Measurements from ENCODE around the gene CLEC3B. TPM values are rescaled to one million over a fixed set of nuclear protein-coding genes. Genes with fewer than 3 reads are reported as not detected.

Gene CLEC3B
- total and polyA plus RNA-seq, 5 experiments from 2014 or later = 1.2 to 1.4 TPM; not detected in 3

DNA sequence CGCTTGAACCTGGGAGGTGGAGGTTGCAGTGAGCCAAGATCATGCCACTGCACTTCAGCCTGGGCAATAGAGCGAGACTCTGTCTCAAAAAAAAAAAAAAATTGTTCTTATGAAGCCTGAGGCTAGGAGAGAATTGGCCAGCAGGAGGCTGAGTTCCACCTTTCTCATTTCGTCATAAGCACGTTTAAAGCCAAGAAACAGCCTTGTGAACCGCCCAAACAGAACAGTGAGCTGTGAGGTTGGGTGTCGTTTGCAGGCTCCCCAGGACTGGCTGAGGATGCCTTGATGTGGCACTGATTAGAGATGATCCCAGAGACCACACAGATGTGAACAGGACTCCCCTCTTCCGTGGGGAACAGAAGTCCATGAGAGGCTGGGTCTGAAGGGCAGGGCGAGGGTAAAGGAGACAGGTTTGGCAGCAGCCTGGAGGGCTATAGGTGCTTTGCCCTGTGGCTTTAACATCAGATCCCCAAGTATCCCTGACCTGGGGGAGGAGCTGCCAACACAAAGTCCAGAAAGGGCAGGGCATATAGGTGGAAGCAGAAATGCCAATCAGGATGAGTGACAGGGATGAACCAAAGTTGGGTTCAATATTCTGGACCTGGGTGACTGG is 52.9 kb downstream of the CLEC3B start:
- no peak overlapping the region for H3K4me3 Mint-ChIP-seq
- H3K4me1 Mint-ChIP-seq = peaks cover 0 to 8% (median 0%) of the 10 kb centered on the region in 4 donors
- H3K9me3 Mint-ChIP-seq = peaks cover 0 to 9% (median 4%) of the 10 kb centered on the region in 9 donors
- DNase-seq (no peak), ATAC-seq (no peak)
- peak overlapping the region in 1 of 10 donors; percentile 26 for H3K27ac Mint-ChIP-seq
- POLR2A ChIA-PET = interaction anchor here (0.5 kb wide), 1 partner anchor 262 kb away, joined by 4 read pairs; no protein-coding TSS in a partner anchor
- H3K36me3 Mint-ChIP-seq = peaks cover 0 to 7% (median 0%) of the 10 kb centered on the region in 3 donors
- H3K27me3 Mint-ChIP-seq = peaks cover 7 to 18% (median 11%) of the 10 kb centered on the region in 5 donors

DNA sequence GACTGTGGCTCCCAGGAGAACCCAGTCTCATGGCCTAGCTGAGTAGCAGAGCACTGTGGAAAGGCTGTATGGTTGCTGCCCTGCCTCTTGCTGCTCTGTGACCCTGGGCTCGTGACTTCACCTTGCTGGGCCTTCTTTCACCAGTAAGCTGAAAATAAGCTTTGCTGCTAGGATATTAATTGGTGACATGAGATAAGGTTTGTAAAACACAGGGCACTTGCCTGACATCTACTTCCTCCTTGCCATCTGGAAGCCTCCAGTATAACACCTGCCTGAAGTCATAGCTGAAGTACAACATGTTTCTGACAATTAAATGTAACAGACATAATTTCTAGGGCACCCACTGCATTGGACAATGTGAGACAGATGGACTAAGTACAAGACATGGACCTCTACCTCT is 53.6 kb downstream of the CLEC3B start:
- Mint-ChIP-seq H3K4me1 (peaks cover 0 to 6% (median 0%) of the 10 kb centered on the region in 4 donors), H3K27ac (no peak overlapping the region), H3K9me3 (peaks cover 0 to 9% (median 4%) of the 10 kb centered on the region in 9 donors), H3K4me3 (no peak overlapping the region), H3K36me3 (peaks cover 0 to 7% (median 0%) of the 10 kb centered on the region in 3 donors), H3K27me3 (peaks cover 1 to 12% (median 5%) of the 10 kb centered on the region in 5 donors)
- ATAC-seq = no peak
- no peak for DNase-seq
- POLR2A ChIA-PET = interaction anchor here (0.5 kb wide), 1 partner anchor 261 kb away, joined by 4 read pairs; no protein-coding TSS in a partner anchor

DNA sequence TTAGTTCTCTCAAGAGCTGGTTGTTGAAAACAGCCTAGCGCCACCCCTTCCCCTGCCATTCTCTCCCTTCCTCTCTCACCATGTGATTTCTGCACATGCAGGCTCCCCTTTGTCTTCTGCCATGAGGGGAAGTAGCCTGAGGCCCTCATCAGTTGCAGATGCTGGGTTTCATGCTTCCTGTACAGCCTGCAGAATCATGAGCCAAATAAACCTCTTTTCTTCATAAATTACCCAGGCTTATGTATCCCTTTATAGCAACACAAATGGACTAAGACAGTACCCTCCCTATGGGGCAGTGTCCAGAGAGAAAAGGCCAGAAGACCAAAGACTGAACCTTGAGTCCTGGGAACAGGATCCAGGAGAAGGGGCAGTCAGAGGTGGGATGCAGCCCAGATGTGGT is 54.7 kb downstream of the CLEC3B start:
- H3K4me1 Mint-ChIP-seq = peaks cover 0 to 6% (median 0%) of the 10 kb centered on the region in 4 donors
- H3K9me3 Mint-ChIP-seq = peaks cover 0 to 9% (median 4%) of the 10 kb centered on the region in 9 donors
- H3K36me3 Mint-ChIP-seq = peaks cover 0 to 7% (median 0%) of the 10 kb centered on the region in 3 donors
- DNase-seq = no peak
- POLR2A ChIA-PET = no interaction called here
- no peak overlapping the region for H3K27ac Mint-ChIP-seq
- H3K4me3 Mint-ChIP-seq = no peak overlapping the region
- ATAC-seq = no peak
- H3K27me3 Mint-ChIP-seq = peaks cover 0 to 14% (median 5%) of the 10 kb centered on the region in 5 donors

DNA sequence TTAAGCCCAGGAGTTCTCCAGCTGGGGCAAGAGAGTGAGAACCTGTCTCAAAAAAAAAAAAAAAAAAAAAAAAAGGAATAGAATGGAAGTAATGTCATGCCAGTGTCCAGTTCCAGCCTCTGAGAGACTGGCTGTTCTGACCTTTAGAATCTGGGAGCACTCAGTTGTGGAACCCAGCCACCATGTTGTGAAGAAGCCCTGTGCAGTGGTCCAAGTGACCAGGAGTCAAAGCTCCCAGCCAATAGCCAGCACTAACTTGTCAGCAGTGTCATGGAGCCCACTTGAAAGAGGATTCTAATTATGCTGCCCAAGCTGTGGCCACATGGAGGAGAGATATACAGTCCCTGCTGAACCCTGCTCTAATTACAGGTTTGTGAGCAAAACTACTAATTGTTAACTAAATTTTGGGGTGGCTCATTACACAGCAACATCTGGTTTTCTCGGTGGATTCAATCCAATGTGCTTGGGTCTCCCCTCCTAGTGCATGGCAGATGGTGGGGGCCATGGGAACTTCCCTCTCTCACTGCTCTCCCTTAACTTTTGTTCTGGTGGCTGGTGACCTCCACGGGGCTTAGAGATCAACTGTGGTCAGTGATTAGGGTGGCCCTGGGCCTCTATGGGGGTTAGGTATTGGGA is 55.5 kb downstream of the CLEC3B start:
- POLR2A ChIA-PET = no interaction called here
- peaks cover under 1 to 13% (median 3%) of the 10 kb centered on the region in 5 donors for H3K27me3 Mint-ChIP-seq
- DNase-seq (no peak), ATAC-seq (no peak)
- H3K36me3 Mint-ChIP-seq = peaks cover 0 to 7% (median 0%) of the 10 kb centered on the region in 3 donors
- H3K27ac Mint-ChIP-seq = no peak overlapping the region
- peaks cover 0 to 6% (median 0%) of the 10 kb centered on the region in 4 donors for H3K4me1 Mint-ChIP-seq
- no peak overlapping the region for H3K4me3 Mint-ChIP-seq
- H3K9me3 Mint-ChIP-seq = peaks cover 0 to 9% (median 4%) of the 10 kb centered on the region in 9 donors

DNA sequence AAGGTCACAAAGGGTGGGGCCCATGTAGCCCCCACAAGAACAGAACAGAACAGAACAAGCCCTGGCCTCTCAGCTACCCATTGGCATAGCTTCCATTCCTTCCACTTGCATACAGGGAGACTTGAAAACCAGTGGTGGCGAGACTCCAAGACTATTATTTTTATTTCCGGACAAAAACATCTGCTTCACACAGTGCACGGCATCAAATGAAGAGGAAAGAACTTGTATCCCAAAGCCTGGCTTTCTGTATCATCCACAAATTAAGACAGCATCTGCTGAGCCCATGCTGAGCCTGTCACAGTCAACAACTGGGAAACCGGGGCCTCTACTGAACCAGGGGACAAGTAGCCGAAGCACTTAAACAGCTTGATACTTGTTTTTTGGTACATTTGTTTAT is 56.0 kb downstream of the CLEC3B start:
- no peak for ATAC-seq

DNA sequence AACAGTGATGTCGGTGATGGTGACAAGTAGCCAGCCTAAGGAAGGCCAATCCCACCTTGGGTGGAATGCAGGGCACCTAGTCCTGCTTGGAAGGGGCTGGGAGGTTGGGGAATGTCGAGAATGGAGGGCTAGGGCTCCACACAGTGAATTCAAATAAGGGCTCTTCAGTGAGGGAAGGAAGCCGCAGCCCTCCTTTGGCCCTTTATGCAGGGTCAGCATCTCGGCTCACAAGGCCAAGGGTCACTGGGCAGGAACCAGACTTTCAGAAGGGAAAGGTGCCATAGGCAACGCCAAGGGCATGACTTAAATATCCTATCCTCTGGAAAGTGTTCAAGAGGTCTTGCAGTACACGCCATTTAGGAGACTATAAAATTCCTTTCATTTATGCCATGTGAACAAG is 56.9 kb downstream of the CLEC3B start:
- DNase-seq = no peak
- H3K9me3 Mint-ChIP-seq = peaks cover 0 to 9% (median 4%) of the 10 kb centered on the region in 9 donors
- H3K36me3 Mint-ChIP-seq = peaks cover 0 to 7% (median 0%) of the 10 kb centered on the region in 3 donors
- H3K4me3 Mint-ChIP-seq = no peak overlapping the region
- no peak overlapping the region for H3K27ac Mint-ChIP-seq
- H3K27me3 Mint-ChIP-seq = peaks cover 0 to 10% (median 8%) of the 10 kb centered on the region in 5 donors
- POLR2A ChIA-PET = no interaction called here
- peaks cover 0 to 6% (median 0%) of the 10 kb centered on the region in 4 donors for H3K4me1 Mint-ChIP-seq
- no peak for ATAC-seq

More for the DNA sequence above, 56.0 kb downstream of the CLEC3B start:
- Mint-ChIP-seq H3K4me3 (no peak overlapping the region), H3K27me3 (peaks cover 0 to 12% (median 6%) of the 10 kb centered on the region in 5 donors), H3K36me3 (peaks cover 0 to 7% (median 0%) of the 10 kb centered on the region in 3 donors), H3K4me1 (peaks cover 0 to 6% (median 0%) of the 10 kb centered on the region in 4 donors), H3K27ac (no peak overlapping the region), H3K9me3 (peaks cover 0 to 9% (median 4%) of the 10 kb centered on the region in 9 donors)
- POLR2A ChIA-PET = no interaction called here
- DNase-seq = no peak

DNA sequence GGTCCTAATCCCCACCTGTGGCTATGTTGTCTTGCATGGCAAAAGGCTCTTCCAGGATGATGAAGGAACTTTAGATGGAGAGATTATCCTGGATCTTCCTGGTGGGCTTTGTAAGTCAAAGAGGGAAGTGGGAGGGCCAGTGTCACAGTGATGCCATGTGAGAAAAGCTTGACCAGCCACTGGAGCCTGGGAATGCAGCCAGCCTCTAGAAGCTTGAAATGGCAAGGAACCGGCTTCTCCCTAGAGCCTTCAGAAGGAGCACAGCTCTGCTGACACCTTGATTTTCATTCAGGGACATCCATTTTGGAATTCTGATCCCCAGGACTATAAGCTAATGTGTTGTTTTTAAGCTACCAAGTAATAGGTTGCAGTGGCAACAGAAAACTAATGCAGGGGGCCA is 58.3 kb downstream of the CLEC3B start:
- no peak for ATAC-seq
- POLR2A ChIA-PET = no interaction called here
- DNase-seq = no peak
- H3K9me3 Mint-ChIP-seq = peaks cover 0 to 9% (median 4%) of the 10 kb centered on the region in 9 donors
- peaks cover 0 to 3% (median 0%) of the 10 kb centered on the region in 4 donors for H3K4me1 Mint-ChIP-seq
- no peak overlapping the region for H3K4me3 Mint-ChIP-seq
- peaks cover 0 to 7% (median 0%) of the 10 kb centered on the region in 3 donors for H3K36me3 Mint-ChIP-seq
- peaks cover 0 to 19% (median 8%) of the 10 kb centered on the region in 5 donors for H3K27me3 Mint-ChIP-seq
- H3K27ac Mint-ChIP-seq = no peak overlapping the region

DNA sequence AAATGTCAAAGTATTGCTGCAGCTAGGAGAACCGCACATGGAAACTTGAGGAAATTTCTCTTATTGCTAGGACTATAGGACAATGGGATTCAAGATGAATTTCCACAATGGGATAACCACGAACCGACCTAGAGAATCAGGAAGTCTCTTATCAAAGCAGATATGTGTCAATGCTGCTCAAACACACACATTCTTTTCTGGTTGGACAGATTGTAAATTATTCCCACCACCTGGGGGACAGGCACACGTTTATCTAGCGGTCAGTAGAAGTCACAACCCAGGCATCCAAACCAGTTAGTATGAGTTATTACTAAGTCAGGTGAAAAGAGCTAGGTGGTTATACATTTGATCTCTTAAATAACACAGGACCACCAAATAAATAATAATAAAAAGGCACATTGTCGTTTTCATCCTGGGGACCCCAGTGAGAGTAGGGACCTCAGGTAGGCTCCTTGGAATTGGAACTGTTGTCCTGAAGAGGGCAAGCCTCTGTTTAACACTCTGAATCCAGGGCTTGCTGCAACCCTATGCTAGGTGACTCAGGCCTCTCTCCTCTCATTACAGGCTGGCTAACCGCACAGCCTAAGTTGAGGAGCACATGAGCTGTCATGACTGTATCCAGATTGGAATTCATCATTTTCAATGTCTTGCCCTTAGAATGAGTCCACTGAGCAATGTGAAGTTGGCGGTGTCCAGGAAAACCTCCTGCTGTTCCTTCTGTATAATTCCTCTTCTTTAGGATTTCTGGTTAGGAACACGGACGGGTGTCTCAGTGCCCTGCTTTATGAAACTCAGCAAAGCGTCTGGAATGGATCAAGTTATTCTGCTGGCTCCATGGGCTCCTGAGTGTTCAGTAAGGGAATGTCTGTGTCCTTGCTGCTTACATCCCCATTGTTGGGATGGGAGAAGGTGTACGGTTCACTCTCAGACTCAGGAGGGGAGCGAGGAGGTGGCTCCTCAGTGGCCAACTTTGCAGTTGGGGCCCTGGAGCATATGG is 59.0 kb downstream of the CLEC3B start:
- DNase-seq (no peak), ATAC-seq (no peak)
- Mint-ChIP-seq H3K4me3 (no peak overlapping the region), H3K27me3 (peaks cover 0 to 25% (median 7%) of the 10 kb centered on the region in 5 donors), H3K9me3 (peaks cover 0 to 4% (median 2%) of the 10 kb centered on the region in 9 donors), H3K4me1 (peaks cover 0 to under 1% (median 0%) of the 10 kb centered on the region in 4 donors), H3K36me3 (peaks cover 0 to 3% (median 0%) of the 10 kb centered on the region in 3 donors), H3K27ac (peak overlapping the region in 1 of 10 donors; percentile 87)
- POLR2A ChIA-PET = no interaction called here

Other genes starting within 250 kb of the CLEC3B start
- gene TMEM42, start 164.4 kb upstream of the CLEC3B start, total RNA-seq = 10 to 100 TPM; 22.8 to 25.9 TPM
- 10 to 100 TPM; 51.8 to 74.2 (median 51.9) TPM for gene TMEM42, start 164.4 kb upstream of the CLEC3B start, polyA plus RNA-seq
- not detected for gene TGM4, start 151.7 kb upstream of the CLEC3B start, total RNA-seq
- gene TGM4, start 151.7 kb upstream of the CLEC3B start, polyA plus RNA-seq = under 1 TPM in 1 of 3 donors, not detected in 2; 0.05 TPM
- gene ZDHHC3, start 50.1 kb upstream of the CLEC3B start, total RNA-seq = 10 to 100 TPM; 46.6 to 48.4 TPM
- gene ZDHHC3, start 50.1 kb upstream of the CLEC3B start, polyA plus RNA-seq = 10 to 100 TPM; 28.0 to 35.7 (median 33.0) TPM
- 10 to 100 TPM; 46.7 to 55.4 TPM for gene EXOSC7, start 50.1 kb upstream of the CLEC3B start, total RNA-seq
- gene EXOSC7, start 50.1 kb upstream of the CLEC3B start, polyA plus RNA-seq = 10 to 100 TPM; 46.0 to 55.5 (median 49.1) TPM
- not detected for gene CDCP1, start 120.1 kb downstream of the CLEC3B start, total RNA-seq
- under 1 TPM in 1 of 3 donors, not detected in 2; 0.07 TPM for gene CDCP1, start 120.1 kb downstream of the CLEC3B start, polyA plus RNA-seq
- gene TMEM158, start 200.0 kb downstream of the CLEC3B start, total RNA-seq = under 1 TPM in 1 of 2 experiments, not detected in 1; 0.22 TPM
- not detected for gene TMEM158, start 200.0 kb downstream of the CLEC3B start, polyA plus RNA-seq

Measured in naive thymus-derived CD8-positive, alpha-beta T cell (primary cell).